Measurements from ENCODE around the gene TLCD1. TPM values are rescaled to one million over a fixed set of nuclear protein-coding genes. Genes with fewer than 3 reads are reported as not detected.

The TLCD1 gene
- polyA plus RNA-seq, 2 of the 4 experiments (the other 2 are of a cell fraction): 36.7 to 83.3 TPM

GRCh38 chr17:28738680-28739384 lies 12.8 kb upstream of the TLCD1 start:
- H3K4me2 ChIP-seq: no peak overlapping the region
- DNase-seq (ENCODE audit: low read depth in 1 of 2, low spot score in 1 of 2) (no peak), ATAC-seq (no peak), FAIRE-seq (no peak)
- ChIA-PET POLR2A (interaction anchor here (0.5 kb wide), 1 partner anchor 66 kb away, joined by 4 read pairs; no protein-coding TSS in a partner anchor), CTCF (interaction anchor here (1.1 to 22.6 kb wide), 4 partner anchors 11 to 25 kb away, joined by 4 to 977 read pairs (median 7); partner anchors contain the start of genes NEK8, RPL23A and TLCD1)
- H3K4me1 ChIP-seq: peaks cover 22% of the 10 kb centered on the region
- H3K9me3 ChIP-seq: peaks cover 9% of the 10 kb centered on the region
- H3K27ac ChIP-seq: no peak overlapping the region
- WGBS (ENCODE audit: missing lambda C conversion rate): 87% methylated on average over 10 of the region's 10 CpGs
- TF ChIP-seq MAZ (IDR thresholded peaks at IDR 0.05; ENCODE audit: borderline replicate concordance, low read depth, low read length) (no peak), EHF (CRISPR knock-in tag; IDR thresholded peaks at IDR 0.05) (no peak), HOXB5 (CRISPR knock-in tag; IDR thresholded peaks at IDR 0.05) (no peak), NR3C1 (IDR thresholded peaks at IDR 0.05) (no peak), HEYL (CRISPR knock-in tag; IDR thresholded peaks at IDR 0.05) (no peak), POLR2AphosphoS2 (conservative IDR thresholded peaks at IDR 0.05; ENCODE audit: low read length) (no peak), TFCP2L1 (CRISPR knock-in tag; IDR thresholded peaks at IDR 0.05) (no peak), CEBPB (IDR thresholded peaks at IDR 0.05) (no peak), E2F6 (IDR thresholded peaks at IDR 0.05; ENCODE audit: borderline replicate concordance, low read depth) (no peak), SREBF2 (IDR thresholded peaks at IDR 0.05) (no peak), TP53 (CRISPR knock-in tag; IDR thresholded peaks at IDR 0.05) (no peak), EHMT2 (IDR thresholded peaks at IDR 0.05; ENCODE audit: low read depth) (no peak), SMC3 (IDR thresholded peaks at IDR 0.05) (no peak), ZFP36 (IDR thresholded peaks at IDR 0.05; ENCODE audit: borderline replicate concordance, partially characterized antibody) (no peak), RAD21 (conservative IDR thresholded peaks at IDR 0.05 in 1 of 2, IDR thresholded peaks at IDR 0.05 in 1 of 2) (no peak), RARB (CRISPR knock-in tag; IDR thresholded peaks at IDR 0.05) (no peak)
- TF ChIP-seq, protein P1, sequence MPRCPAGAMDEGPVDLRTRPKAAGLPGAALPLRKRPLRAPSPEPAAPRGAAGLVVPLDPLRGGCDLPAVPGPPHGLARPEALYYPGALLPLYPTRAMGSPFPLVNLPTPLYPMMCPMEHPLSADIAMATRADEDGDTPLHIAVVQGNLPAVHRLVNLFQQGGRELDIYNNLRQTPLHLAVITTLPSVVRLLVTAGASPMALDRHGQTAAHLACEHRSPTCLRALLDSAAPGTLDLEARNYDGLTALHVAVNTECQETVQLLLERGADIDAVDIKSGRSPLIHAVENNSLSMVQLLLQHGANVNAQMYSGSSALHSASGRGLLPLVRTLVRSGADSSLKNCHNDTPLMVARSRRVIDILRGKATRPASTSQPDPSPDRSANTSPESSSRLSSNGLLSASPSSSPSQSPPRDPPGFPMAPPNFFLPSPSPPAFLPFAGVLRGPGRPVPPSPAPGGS (IDR thresholded peaks at IDR 0.05): no peak
- H3K4me3 ChIP-seq: no peak overlapping the region

GRCh38 chr17:28737770-28738679 lies 12.0 kb upstream of the TLCD1 start:
- Histone ChIP-seq H3K27ac (no peak overlapping the region), H3K4me2 (no peak overlapping the region), H3K9me3 (peaks cover 9% of the 10 kb centered on the region), H3K4me3 (no peak overlapping the region), H3K4me1 (peaks cover 22% of the 10 kb centered on the region)
- ChIA-PET CTCF (interaction anchor here (1.1 to 22.6 kb wide), 3 partner anchors 11 to 26 kb away, joined by 6 to 977 read pairs (median 8); partner anchors contain the start of genes NEK8, RPL23A and TLCD1), POLR2A (interaction anchor here (0.7 kb wide), 1 partner anchor 9 kb away, joined by 3 read pairs; the partner anchor contains the start of gene NEK8)
- WGBS (ENCODE audit: missing lambda C conversion rate): 89% methylated on average over 16 of the region's 22 CpGs
- no peak for ATAC-seq
- no peak for DNase-seq (ENCODE audit: low read depth in 1 of 2, low spot score in 1 of 2)
- FAIRE-seq: no peak
- TF ChIP-seq CBX2 (IDR thresholded peaks at IDR 0.05; ENCODE audit: borderline replicate concordance, low read depth) (no peak), JUN (IDR thresholded peaks at IDR 0.05) (no peak), JUNB (IDR thresholded peaks at IDR 0.05) (no peak), HOXB13 (CRISPR knock-in tag; IDR thresholded peaks at IDR 0.05; ENCODE audit: low read depth) (no peak), SMC3 (IDR thresholded peaks at IDR 0.05) (no peak), ESRRA (IDR thresholded peaks at IDR 0.05; ENCODE audit: borderline replicate concordance, low read length) (no peak), MAZ (IDR thresholded peaks at IDR 0.05; ENCODE audit: borderline replicate concordance, low read depth, low read length) (no peak), RAD21 (conservative IDR thresholded peaks at IDR 0.05 in 1 of 2, IDR thresholded peaks at IDR 0.05 in 1 of 2) (no peak), CHD4 (IDR thresholded peaks at IDR 0.05; ENCODE audit: borderline replicate concordance) (no peak), RARB (CRISPR knock-in tag; IDR thresholded peaks at IDR 0.05) (no peak), FOXS1 (CRISPR knock-in tag; IDR thresholded peaks at IDR 0.05) (no peak)
- TF ChIP-seq, protein P2, sequence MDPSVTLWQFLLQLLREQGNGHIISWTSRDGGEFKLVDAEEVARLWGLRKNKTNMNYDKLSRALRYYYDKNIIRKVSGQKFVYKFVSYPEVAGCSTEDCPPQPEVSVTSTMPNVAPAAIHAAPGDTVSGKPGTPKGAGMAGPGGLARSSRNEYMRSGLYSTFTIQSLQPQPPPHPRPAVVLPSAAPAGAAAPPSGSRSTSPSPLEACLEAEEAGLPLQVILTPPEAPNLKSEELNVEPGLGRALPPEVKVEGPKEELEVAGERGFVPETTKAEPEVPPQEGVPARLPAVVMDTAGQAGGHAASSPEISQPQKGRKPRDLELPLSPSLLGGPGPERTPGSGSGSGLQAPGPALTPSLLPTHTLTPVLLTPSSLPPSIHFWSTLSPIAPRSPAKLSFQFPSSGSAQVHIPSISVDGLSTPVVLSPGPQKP (IDR thresholded peaks at IDR 0.05; ENCODE audit: low read depth, low read length): no peak
